ENCODE results near the gene FAM174B. TPM values are rescaled to one million over a fixed set of nuclear protein-coding genes. Genes with fewer than 3 reads are reported as not detected.

Gene FAM174B
- total RNA-seq, 2 experiments from 2014 or later: 3.4 to 3.6 TPM

GRCh38 chr15:92667970-92668485 lies 12.5 kb upstream of the FAM174B start:
- CTCF ChIA-PET: no interaction called here
- Histone ChIP-seq H3K27me3 (ENCODE audit: control insufficient read depth in 1 of 2, insufficient read depth in 2 of 2, low read length in 2 of 2) (peaks cover 2 to 4% of the 10 kb centered on the region in 2 experiments), H3K27ac (ENCODE audit: low read depth in 1 of 2, low read length in 2 of 2) (no peak overlapping the region), H3K36me3 (ENCODE audit: insufficient read depth, low read length) (no peaks in the 10 kb centered on the region), H3K4me3 (ENCODE audit: low read length) (no peak overlapping the region), H3K4me1 (ENCODE audit: insufficient read depth, low read length) (no peaks in the 10 kb centered on the region), H3K9me3 (ENCODE audit: control insufficient read depth in 1 of 2, insufficient read depth in 1 of 2, low read length in 2 of 2) (no peaks in the 10 kb centered on the region)
- TF ChIP-seq CTCF (IDR thresholded peaks at IDR 0.05): no peak
- Mint-ChIP-seq H3K27me3 (no peaks in the 10 kb centered on the region), H3K27ac (no peak overlapping the region), H3K4me1 (ENCODE audit: low read depth) (no peaks in the 10 kb centered on the region), H3K4me3 (no peak overlapping the region), H3K9me3 (no peaks in the 10 kb centered on the region), H3K36me3 (ENCODE audit: low read depth) (no peaks in the 10 kb centered on the region)
- POLR2A ChIA-PET: no interaction called here
- no peak for DNase-seq
- intact Hi-C loops (cut with DNase I, micrococcal nuclease): no loop called here
- ATAC-seq (ENCODE audit: poor library complexity): no peak

GRCh38 chr15:92667287-92667904 lies 11.8 kb upstream of the FAM174B start:
- CTCF ChIA-PET: no interaction called here

GRCh38 chr15:92666780-92667179 lies 11.2 kb upstream of the FAM174B start:
- H3K9me3 ChIP-seq (ENCODE audit: control insufficient read depth in 1 of 2, insufficient read depth in 1 of 2, low read length in 2 of 2): no peaks in the 10 kb centered on the region
- no peak for TF ChIP-seq CTCF (IDR thresholded peaks at IDR 0.05)
- intact Hi-C loops (cut with DNase I, micrococcal nuclease): no loop called here
- Mint-ChIP-seq H3K27ac (no peak overlapping the region), H3K27me3 (no peaks in the 10 kb centered on the region), H3K36me3 (ENCODE audit: low read depth) (no peaks in the 10 kb centered on the region), H3K9me3 (no peaks in the 10 kb centered on the region), H3K4me3 (no peak overlapping the region), H3K4me1 (ENCODE audit: low read depth) (no peaks in the 10 kb centered on the region)
- H3K4me3 ChIP-seq (ENCODE audit: low read length): no peak overlapping the region
- ChIA-PET CTCF (interaction anchor here (0.6 kb wide), 1 partner anchor 30 kb away, joined by 3 read pairs; no protein-coding TSS in a partner anchor), POLR2A (no interaction called here)
- H3K27ac ChIP-seq (ENCODE audit: low read depth in 1 of 2, low read length in 2 of 2): no peak overlapping the region
- H3K27me3 ChIP-seq (ENCODE audit: control insufficient read depth in 1 of 2, insufficient read depth in 2 of 2, low read length in 2 of 2): peaks cover 2 to 4% of the 10 kb centered on the region in 2 experiments
- DNase-seq: no peak
- no peaks in the 10 kb centered on the region for H3K4me1 ChIP-seq (ENCODE audit: insufficient read depth, low read length)
- ATAC-seq (ENCODE audit: poor library complexity): no peak
- H3K36me3 ChIP-seq (ENCODE audit: insufficient read depth, low read length): no peaks in the 10 kb centered on the region

More at GRCh38 chr15:92667287-92667904, 11.8 kb upstream of the FAM174B start:
- Histone ChIP-seq H3K9me3 (ENCODE audit: control insufficient read depth in 1 of 2, insufficient read depth in 1 of 2, low read length in 2 of 2) (no peaks in the 10 kb centered on the region), H3K36me3 (ENCODE audit: insufficient read depth, low read length) (no peaks in the 10 kb centered on the region), H3K27me3 (ENCODE audit: control insufficient read depth in 1 of 2, insufficient read depth in 2 of 2, low read length in 2 of 2) (peaks cover 2 to 4% of the 10 kb centered on the region in 2 experiments), H3K4me3 (ENCODE audit: low read length) (no peak overlapping the region), H3K27ac (ENCODE audit: low read depth in 1 of 2, low read length in 2 of 2) (no peak overlapping the region), H3K4me1 (ENCODE audit: insufficient read depth, low read length) (no peaks in the 10 kb centered on the region)
- POLR2A ChIA-PET: no interaction called here
- H3K27me3 Mint-ChIP-seq: no peaks in the 10 kb centered on the region
- intact Hi-C loops (cut with DNase I, micrococcal nuclease): no loop called here
- ATAC-seq (ENCODE audit: poor library complexity): no peak
- no peaks in the 10 kb centered on the region for H3K4me1 Mint-ChIP-seq (ENCODE audit: low read depth)
- H3K4me3 Mint-ChIP-seq: no peak overlapping the region
- no peak for DNase-seq
- TF ChIP-seq CTCF (IDR thresholded peaks at IDR 0.05): no peak
- no peaks in the 10 kb centered on the region for H3K9me3 Mint-ChIP-seq
- no peak overlapping the region for H3K27ac Mint-ChIP-seq
- H3K36me3 Mint-ChIP-seq (ENCODE audit: low read depth): no peaks in the 10 kb centered on the region

Data from CD4-positive, alpha-beta T cell (primary cell).